H9 (cell line): ENCODE data around the gene THPO. TPM values are rescaled to one million over a fixed set of nuclear protein-coding genes. Genes with fewer than 3 reads are reported as not detected.
A peak's percentile ranks its signal among the peaks of the same experiment; 100 is the strongest.

Experiments used
- DNase-seq: peaks from one replicate; pipeline ENCODE4 v3.0.0-alpha.2; 2017
- H2AFZ ChIP-seq: one replicate; pipeline ENCODE4 v1.6.1; 2013; ENCODE audit warnings: mild to moderate bottlenecking, low read length, control low read depth, moderate library complexity
- H2AK5ac ChIP-seq: 2 replicates; pipeline ENCODE4 v1.6.1; 2013; ENCODE audit warnings: low read length, control low read depth, mixed read lengths; ENCODE audit not compliant: insufficient read length
- H2BK120ac ChIP-seq: one replicate; pipeline ENCODE4 v1.6.1; 2013; ENCODE audit warnings: low read depth, mild to moderate bottlenecking, low read length, control low read depth, inconsistent platforms; ENCODE audit not compliant: poor library complexity, severe bottlenecking
- H2BK12ac ChIP-seq: 2 replicates; pipeline ENCODE4 v1.6.1; 2013; ENCODE audit warnings: low read length, control low read depth, mixed read lengths, low read depth; ENCODE audit not compliant: insufficient read length
- H2BK15ac ChIP-seq: 2 replicates; pipeline ENCODE4 v1.6.1; 2013; ENCODE audit warnings: low read depth, low read length, control low read depth
- H2BK20ac ChIP-seq: one replicate; pipeline ENCODE4 v1.6.1; 2013; ENCODE audit warnings: low read depth, mild to moderate bottlenecking, low read length, control low read depth, inconsistent platforms; ENCODE audit not compliant: poor library complexity, severe bottlenecking
- H2BK5ac ChIP-seq: 2 replicates; pipeline ENCODE4 v1.6.1; 2013; ENCODE audit warnings: low read length, control low read depth, mixed read lengths; ENCODE audit not compliant: insufficient read length
- H3K14ac ChIP-seq: 2 replicates; pipeline ENCODE4 v1.6.1; 2013; ENCODE audit warnings: low read length, control low read depth; ENCODE audit not compliant: insufficient read depth
- H3K18ac ChIP-seq: 2 replicates; pipeline ENCODE4 v1.6.1; 2013; ENCODE audit warnings: low read depth, mild to moderate bottlenecking, mixed read lengths, low read length, control low read depth; ENCODE audit not compliant: insufficient read length
- H3K23ac ChIP-seq: 2 replicates; pipeline ENCODE4 v1.6.1; 2013; ENCODE audit warnings: low read length, control low read depth, mixed read lengths, low read depth; ENCODE audit not compliant: insufficient read length
- H3K23me2 ChIP-seq: 2 replicates; pipeline ENCODE4 v1.6.1; 2013; ENCODE audit warnings: low read depth, mild to moderate bottlenecking, mixed read lengths, low read length, control low read depth; ENCODE audit not compliant: insufficient read length, poor library complexity, severe bottlenecking
- H3K27ac ChIP-seq: 2 replicates; pipeline ENCODE4 v1.5.1; 2013; ENCODE audit warnings: low read length, control low read depth, mixed read lengths, low read depth; ENCODE audit not compliant: insufficient read length
- H3K27me3 ChIP-seq: 2 replicates; pipeline ENCODE4 v1.6.1; 2013; ENCODE audit warnings: low read length, control low read depth, inconsistent platforms; ENCODE audit not compliant: insufficient read depth
- H3K4ac ChIP-seq: 2 replicates; pipeline ENCODE4 v1.6.1; 2013; ENCODE audit warnings: low read depth, mild to moderate bottlenecking, control low read depth, inconsistent platforms, low read length, moderate library complexity
- H3K4me1 ChIP-seq: 2 replicates; pipeline ENCODE4 v1.6.1; 2013; ENCODE audit warnings: low read length, control low read depth, inconsistent platforms; ENCODE audit not compliant: insufficient read depth
- H3K4me2 ChIP-seq: 2 replicates; pipeline ENCODE4 v1.6.1; 2013; ENCODE audit warnings: low read length, control low read depth, mixed read lengths; ENCODE audit not compliant: insufficient read length, insufficient read depth
- H3K56ac ChIP-seq: 2 replicates; pipeline ENCODE4 v1.6.1; 2013; ENCODE audit warnings: low read depth, mild to moderate bottlenecking, mixed read lengths, low read length, control low read depth; ENCODE audit not compliant: insufficient read length
- H3K79me1 ChIP-seq: 2 replicates; pipeline ENCODE4 v1.6.1; 2013; ENCODE audit warnings: low read depth, mild to moderate bottlenecking, moderate library complexity, low read length, control low read depth, inconsistent platforms; ENCODE audit not compliant: insufficient read depth, poor library complexity, severe bottlenecking
- H3K79me2 ChIP-seq: 2 replicates; pipeline ENCODE4 v1.6.1; 2013; ENCODE audit warnings: low read length, control low read depth, inconsistent platforms; ENCODE audit not compliant: insufficient read depth
- H3K9ac ChIP-seq: 2 replicates; pipeline ENCODE4 v1.6.1; 2013; ENCODE audit warnings: low read length, control low read depth, mixed read lengths; ENCODE audit not compliant: insufficient read length; ENCODE audit errors: extremely low read depth
- H3K9me3 ChIP-seq: one replicate; pipeline ENCODE4 v1.6.1; 2013; ENCODE audit warnings: low read depth, low read length, inconsistent platforms; ENCODE audit not compliant: control insufficient read depth
- H3T11ph ChIP-seq: one replicate; pipeline ENCODE4 v1.6.1; 2013; ENCODE audit warnings: mild to moderate bottlenecking, low read length, control low read depth, inconsistent platforms
- H4K20me1 ChIP-seq: one replicate; pipeline ENCODE4 v1.6.1; 2013; ENCODE audit not compliant: control insufficient read depth, insufficient read length, insufficient read depth
- H4K5ac ChIP-seq: 2 replicates; pipeline ENCODE4 v1.6.1; 2013; ENCODE audit warnings: low read depth, mild to moderate bottlenecking, mixed read lengths, low read length, control low read depth; ENCODE audit not compliant: insufficient read length
- H4K8ac ChIP-seq: replicated peaks from 2 replicates; pipeline ENCODE4 v1.6.1; 2013; ENCODE audit warnings: low read length, control low read depth, mixed read lengths, low read depth; ENCODE audit not compliant: insufficient read length
- H4K91ac ChIP-seq: 2 replicates; pipeline ENCODE4 v1.6.1; 2013; ENCODE audit warnings: low read depth, mild to moderate bottlenecking, moderate library complexity, mixed read lengths, low read length, control low read depth; ENCODE audit not compliant: insufficient read length
- H3K27ac Mint-ChIP-seq, 3 experiments: 2 replicates in 2 of 3; 3 replicates in 1 of 3; pipeline ENCODE4 v1.8.0; 2020 to 2021; ENCODE audit warnings: mixed read lengths in 3 of 3, mild to moderate bottlenecking in 1 of 3, moderate library complexity in 1 of 3
- H3K27me3 Mint-ChIP-seq: 2 replicates; pipeline ENCODE4 v1.8.0; 2021; ENCODE audit warnings: low read depth, mild to moderate bottlenecking, moderate library complexity, mixed read lengths
- H3K36me3 Mint-ChIP-seq, 3 experiments: 2 replicates in 2 of 3; 3 replicates in 1 of 3; pipeline ENCODE4 v1.8.0; 2020 to 2021; ENCODE audit warnings: low read depth in 3 of 3, mixed read lengths in 3 of 3; ENCODE audit not compliant: insufficient read depth in 1 of 3
- H3K4me1 Mint-ChIP-seq, 2 experiments: 2 replicates each; pipeline ENCODE4 v1.8.0; 2020; ENCODE audit warnings: mixed read lengths in 2 of 2
- H3K4me3 Mint-ChIP-seq, 2 experiments: 2 replicates in 1 of 2; 3 replicates in 1 of 2; pipeline ENCODE4 v1.8.0; 2020 to 2021; ENCODE audit warnings: mild to moderate bottlenecking in 2 of 2, mixed read lengths in 2 of 2, moderate library complexity in 1 of 2
- H3K9me3 Mint-ChIP-seq, 2 experiments: 2 replicates in 1 of 2; 3 replicates in 1 of 2; pipeline ENCODE4 v1.8.0; 2020; ENCODE audit warnings: mild to moderate bottlenecking in 2 of 2, mixed read lengths in 2 of 2, moderate library complexity in 1 of 2
- CTCF ChIP-seq: fragments of 200-600 bp; sonication (generic); conservative IDR thresholded peaks from 3 replicates; pipeline ENCODE4 v1.8.0; 2021; ENCODE audit warnings: antibody characterized with exemption, mild to moderate bottlenecking
- WGBS: extraction: QIAGEN DNeasy Blood & Tissue Kit; methylation state at CpG from one replicate; pipeline ENCODE4 v1.1.7; 2013; ENCODE audit warnings: missing lambda C conversion rate, low lambda C conversion rate, mixed read lengths; ENCODE audit not compliant: insufficient read length; ENCODE audit errors: extremely low coverage; 5-methylcytosine and 5-hydroxymethylcytosine counted together
- total RNA-seq: library from RNA; stranded (reverse); gene quantifications from 2 replicates; pipeline ENCODE4 v1.2.1, GENCODE V29; 2021

The THPO gene
- total RNA-seq, 1 experiment from 2014 or later: 0.85 TPM

- no peak overlapping the region for H2BK120ac ChIP-seq
- H4K20me1 ChIP-seq: no peaks in the 10 kb centered on the region
- no peak overlapping the region for H2BK12ac ChIP-seq
- H3K27ac ChIP-seq: no peak overlapping the region
- H2BK15ac ChIP-seq: no peak overlapping the region
- peak overlapping the region in 1 of 3 experiments; percentile 70; a peak in 1 of 7 replicates for H3K27ac Mint-ChIP-seq
- no peaks in the 10 kb centered on the region for H3K23me2 ChIP-seq
- H3K27me3 Mint-ChIP-seq: no peaks in the 10 kb centered on the region; the same call in none of the 2 replicates
- no peak overlapping the region for H4K5ac ChIP-seq
- H2BK20ac ChIP-seq: no peak overlapping the region
- peak; percentile 74 for TF ChIP-seq CTCF
- no peak overlapping the region for H3K9ac ChIP-seq
- H3K36me3 Mint-ChIP-seq: peaks cover 22 to 61% (median 54%) of the 10 kb centered on the region in 3 experiments; a peak in 6 of 7 replicates
- H3K23ac ChIP-seq: no peak overlapping the region
- H3K9me3 Mint-ChIP-seq: no peaks in the 10 kb centered on the region; a peak in 1 of 5 replicates
- no peaks in the 10 kb centered on the region for H3K9me3 ChIP-seq
- peaks cover 9 to 18% of the 10 kb centered on the region in 2 experiments for H3K4me1 Mint-ChIP-seq
- DNase-seq: peak; percentile 65
- H2BK5ac ChIP-seq: no peak overlapping the region
- H3K14ac ChIP-seq: no peak overlapping the region
- no peaks in the 10 kb centered on the region for H3K79me1 ChIP-seq
- H3K4me2 ChIP-seq: no peak overlapping the region
- no peak overlapping the region for H2AFZ ChIP-seq
- H3K18ac ChIP-seq: no peak overlapping the region
- H3K56ac ChIP-seq: no peak overlapping the region
- no peak overlapping the region for H4K8ac ChIP-seq
- no CpG with 5 or more reads among the region's 18 CpGs for WGBS
- no peak overlapping the region for H4K91ac ChIP-seq
- H3K4me3 Mint-ChIP-seq: no peak overlapping the region
- no peaks in the 10 kb centered on the region for H3K27me3 ChIP-seq
- no peaks in the 10 kb centered on the region for H3K4me1 ChIP-seq
- H2AK5ac ChIP-seq: no peak overlapping the region
- H3K79me2 ChIP-seq: no peaks in the 10 kb centered on the region
- H3K4ac ChIP-seq: no peak overlapping the region
- no peak overlapping the region for H3T11ph ChIP-seq
Measured at GRCh38 chr3:184354121-184354728, 23.8 kb downstream of the THPO start.
